ENCODE measurements around the gene CCDC27.

The CCDC27 gene

GRCh38 chr1:3735027-3735681 is 17.1 kb upstream of the CCDC27 start:
- in situ Hi-C loops (cut with HindIII; ENCODE audit: low pct_unique_long_range_greater_than_20kb, low sequenced_read_pairs), result no loop called here
- no peak for TF ChIP-seq JUND (IDR thresholded peaks at IDR 0.05; ENCODE audit: low read depth)

GRCh38 chr1:3735688-3736087 is 16.6 kb upstream of the CCDC27 start:
- no peak for TF ChIP-seq JUND (IDR thresholded peaks at IDR 0.05; ENCODE audit: low read depth)
- in situ Hi-C loops (cut with HindIII; ENCODE audit: low pct_unique_long_range_greater_than_20kb, low sequenced_read_pairs), result no loop called here
- DNase-seq (ENCODE audit: low read depth in 1 of 2, low spot score in 1 of 2), result no peak

More at GRCh38 chr1:3735027-3735681, 17.1 kb upstream of the CCDC27 start:
- DNase-seq (ENCODE audit: low read depth in 1 of 2, low spot score in 1 of 2), result no peak

- no peak for DNase-seq (ENCODE audit: low read depth in 1 of 2, low spot score in 1 of 2)
- in situ Hi-C loops (cut with HindIII; ENCODE audit: low pct_unique_long_range_greater_than_20kb, low sequenced_read_pairs), result no loop called here
- TF ChIP-seq JUND (IDR thresholded peaks at IDR 0.05; ENCODE audit: low read depth), result no peak
These were observed 16.1 kb upstream of the CCDC27 start for GRCh38 chr1:3736131-3736561.

- no peak for DNase-seq (ENCODE audit: low read depth in 1 of 2, low spot score in 1 of 2)
- TF ChIP-seq JUND (IDR thresholded peaks at IDR 0.05; ENCODE audit: low read depth), result no peak
- in situ Hi-C loops (cut with HindIII; ENCODE audit: low pct_unique_long_range_greater_than_20kb, low sequenced_read_pairs), result no loop called here
These were observed 15.5 kb upstream of the CCDC27 start for GRCh38 chr1:3736708-3737107.

GRCh38 chr1:3738943-3739342 is 13.3 kb upstream of the CCDC27 start:
- DNase-seq (ENCODE audit: low read depth in 1 of 2, low spot score in 1 of 2), result no peak
- in situ Hi-C loops (cut with HindIII; ENCODE audit: low pct_unique_long_range_greater_than_20kb, low sequenced_read_pairs), result no loop called here
- TF ChIP-seq JUND (IDR thresholded peaks at IDR 0.05; ENCODE audit: low read depth), result no peak

- TF ChIP-seq JUND (IDR thresholded peaks at IDR 0.05; ENCODE audit: low read depth), result no peak
- DNase-seq (ENCODE audit: low read depth in 1 of 2, low spot score in 1 of 2), result no peak
- in situ Hi-C loops (cut with HindIII; ENCODE audit: low pct_unique_long_range_greater_than_20kb, low sequenced_read_pairs), result no loop called here
These were observed 12.2 kb upstream of the CCDC27 start for GRCh38 chr1:3740042-3740441.

GRCh38 chr1:3740752-3741151 is 11.5 kb upstream of the CCDC27 start:
- no peak for DNase-seq (ENCODE audit: low read depth in 1 of 2, low spot score in 1 of 2)
- no peak for TF ChIP-seq JUND (IDR thresholded peaks at IDR 0.05; ENCODE audit: low read depth)
- in situ Hi-C loops (cut with HindIII; ENCODE audit: low pct_unique_long_range_greater_than_20kb, low sequenced_read_pairs), result no loop called here

- no peak for TF ChIP-seq JUND (IDR thresholded peaks at IDR 0.05; ENCODE audit: low read depth)
- DNase-seq (ENCODE audit: low read depth in 1 of 2, low spot score in 1 of 2), result no peak
- in situ Hi-C loops (cut with HindIII; ENCODE audit: low pct_unique_long_range_greater_than_20kb, low sequenced_read_pairs), result no loop called here
These were observed 10.4 kb upstream of the CCDC27 start for GRCh38 chr1:3741566-3742438.

GRCh38 chr1:3742439-3743298 is 9.6 kb upstream of the CCDC27 start:
- no peak for TF ChIP-seq JUND (IDR thresholded peaks at IDR 0.05; ENCODE audit: low read depth)
- in situ Hi-C loops (cut with HindIII; ENCODE audit: low pct_unique_long_range_greater_than_20kb, low sequenced_read_pairs), result no loop called here
- DNase-seq (ENCODE audit: low read depth in 1 of 2, low spot score in 1 of 2), result no peak

GRCh38 chr1:3743421-3743820 is 8.8 kb upstream of the CCDC27 start:
- TF ChIP-seq JUND (IDR thresholded peaks at IDR 0.05; ENCODE audit: low read depth), result no peak
- no peak for DNase-seq (ENCODE audit: low read depth in 1 of 2, low spot score in 1 of 2)
- in situ Hi-C loops (cut with HindIII; ENCODE audit: low pct_unique_long_range_greater_than_20kb, low sequenced_read_pairs), result no loop called here

GRCh38 chr1:3743826-3744225 is 8.4 kb upstream of the CCDC27 start:
- DNase-seq (ENCODE audit: low read depth in 1 of 2, low spot score in 1 of 2), result no peak
- TF ChIP-seq JUND (IDR thresholded peaks at IDR 0.05; ENCODE audit: low read depth), result no peak
- in situ Hi-C loops (cut with HindIII; ENCODE audit: low pct_unique_long_range_greater_than_20kb, low sequenced_read_pairs), result no loop called here

GRCh38 chr1:3744646-3745045 is 7.6 kb upstream of the CCDC27 start:
- in situ Hi-C loops (cut with HindIII; ENCODE audit: low pct_unique_long_range_greater_than_20kb, low sequenced_read_pairs), result no loop called here
- no peak for DNase-seq (ENCODE audit: low read depth in 1 of 2, low spot score in 1 of 2)
- TF ChIP-seq JUND (IDR thresholded peaks at IDR 0.05; ENCODE audit: low read depth), result no peak

All from T47D (cell line).